ENCODE measurements around the gene PIGX.
A peak's percentile ranks its signal among the peaks of the same experiment; 100 is the strongest.

Gene PIGX

GRCh38 chr3:196757876-196758739 is 45.9 kb downstream of the PIGX start:
- in situ Hi-C loops (cut with MboI; ENCODE audit: low sequenced_read_pairs), result no loop called here
- peaks cover 21% of the 10 kb centered on the region for H3K36me3 ChIP-seq (replicated peaks)
- H3K4me1 ChIP-seq, result no peaks in the 10 kb centered on the region
- no peak overlapping the region for H3K4me3 ChIP-seq
- DNase-seq (ENCODE audit: low spot score in 2 of 2), result no peak
- no peaks in the 10 kb centered on the region for H3K27me3 ChIP-seq (ENCODE audit: low read depth)
- H3K9me3 ChIP-seq, result peaks cover 15% of the 10 kb centered on the region

DNA sequence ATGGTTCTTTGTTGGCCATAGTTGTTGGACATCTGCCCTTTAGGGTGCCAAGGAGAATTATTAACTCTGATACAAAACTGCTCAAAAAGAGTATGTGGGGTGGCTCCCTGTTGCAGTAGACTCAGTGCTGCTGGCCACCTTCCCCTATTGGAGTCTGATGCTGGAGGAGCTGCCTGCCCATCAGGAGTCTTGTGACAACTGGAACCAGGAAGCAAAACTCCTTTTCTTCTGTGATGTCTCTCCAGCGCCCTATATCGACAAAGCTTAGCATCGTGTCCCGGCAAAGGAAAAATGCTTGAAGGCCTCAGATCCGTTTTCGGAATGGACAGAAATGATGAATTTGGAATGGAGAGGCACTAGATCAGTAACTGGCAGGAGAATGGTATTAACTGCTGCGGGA is 51.0 kb downstream of the PIGX start:
- Histone ChIP-seq H3K36me3 (replicated peaks) (peaks cover 3% of the 10 kb centered on the region), H3K27me3 (ENCODE audit: low read depth) (no peaks in the 10 kb centered on the region), H3K4me1 (no peaks in the 10 kb centered on the region; the same call in 1 of the 2 replicates), H3K9me3 (0 out of 2 replicates have a peak, but pooled peaks cover 2% of the 10 kb centered on the region), H3K4me3 (no peak overlapping the region)
- in situ Hi-C loops (cut with MboI; ENCODE audit: low sequenced_read_pairs), result no loop called here
- DNase-seq (ENCODE audit: low spot score in 2 of 2), result no peak

- H3K36me3 ChIP-seq (replicated peaks), result no peaks in the 10 kb centered on the region; the same call in 1 of the 2 replicates
- in situ Hi-C loops (cut with MboI; ENCODE audit: low sequenced_read_pairs), result no loop called here
- H3K4me1 ChIP-seq, result no peaks in the 10 kb centered on the region; the same call in 1 of the 2 replicates
- 0 out of 2 replicates have a peak, but pooled peaks cover 2% of the 10 kb centered on the region for H3K9me3 ChIP-seq
- no peak for DNase-seq (ENCODE audit: low spot score in 2 of 2)
- H3K4me3 ChIP-seq, result no peak overlapping the region
- no peaks in the 10 kb centered on the region for H3K27me3 ChIP-seq (ENCODE audit: low read depth)
Measured at GRCh38 chr3:196765454-196765853, 53.3 kb downstream of the PIGX start.

- H3K36me3 ChIP-seq (replicated peaks), result no peaks in the 10 kb centered on the region
- in situ Hi-C loops (cut with MboI; ENCODE audit: low sequenced_read_pairs), result no loop called here
Measured at GRCh38 chr3:196771067-196771466, 58.9 kb downstream of the PIGX start.

DNA sequence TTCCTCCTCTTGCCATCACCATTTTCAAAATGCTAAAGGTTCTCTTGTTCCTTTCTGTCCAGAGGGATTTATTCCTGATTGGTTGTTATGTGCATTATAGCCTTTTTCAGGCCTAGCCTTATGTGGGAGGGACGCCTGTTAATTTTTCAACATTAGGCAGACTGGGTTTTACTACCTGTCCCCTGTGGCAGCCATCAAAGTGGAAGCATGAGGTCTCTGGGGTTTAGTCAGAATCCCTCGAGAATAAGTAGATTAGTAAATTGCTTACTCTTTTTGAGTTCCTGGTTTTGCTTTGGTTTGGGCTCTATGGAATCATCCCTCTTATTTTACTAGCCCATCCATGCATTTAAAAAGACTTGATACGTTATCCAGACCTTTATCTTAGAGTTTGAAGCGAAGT is 59.9 kb downstream of the PIGX start:
- Histone ChIP-seq H3K4me1 (peaks cover 26% of the 10 kb centered on the region), H3K27me3 (ENCODE audit: low read depth) (no peaks in the 10 kb centered on the region), H3K9me3 (no peaks in the 10 kb centered on the region), H3K4me3 (no peak overlapping the region), H3K36me3 (replicated peaks) (no peaks in the 10 kb centered on the region)
- in situ Hi-C loops (cut with MboI; ENCODE audit: low sequenced_read_pairs), result no loop called here
- no peak for DNase-seq (ENCODE audit: low spot score in 2 of 2)

More at GRCh38 chr3:196771067-196771466, 58.9 kb downstream of the PIGX start:
- DNase-seq (ENCODE audit: low spot score in 2 of 2), result no peak
- Histone ChIP-seq H3K4me1 (peaks cover 26% of the 10 kb centered on the region), H3K27me3 (ENCODE audit: low read depth) (no peaks in the 10 kb centered on the region), H3K9me3 (no peaks in the 10 kb centered on the region), H3K4me3 (no peak overlapping the region)

DNA sequence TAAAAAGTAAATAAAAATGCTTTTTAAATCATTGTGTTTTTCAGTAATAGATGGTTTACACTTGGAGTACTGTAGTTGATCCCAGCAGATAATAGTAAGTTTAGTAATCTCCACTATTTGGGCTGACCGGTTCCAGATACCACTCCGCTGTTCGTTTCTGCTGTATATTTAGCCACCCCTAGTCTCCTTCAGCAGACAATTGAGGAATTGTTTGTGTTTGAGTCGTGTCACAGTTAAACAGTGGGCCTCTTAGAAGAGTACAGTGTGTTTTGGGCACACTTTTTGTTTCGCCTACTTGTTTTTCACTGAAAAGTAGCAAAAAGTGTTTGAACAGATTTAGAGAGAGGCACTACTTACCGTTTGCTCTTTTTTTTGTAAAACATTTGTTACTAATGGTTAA is 60.7 kb downstream of the PIGX start:
- Histone ChIP-seq H3K36me3 (replicated peaks) (no peaks in the 10 kb centered on the region), H3K27me3 (ENCODE audit: low read depth) (no peaks in the 10 kb centered on the region), H3K4me3 (no peak overlapping the region), H3K9me3 (no peaks in the 10 kb centered on the region), H3K4me1 (peaks cover 26% of the 10 kb centered on the region)
- in situ Hi-C loops (cut with MboI; ENCODE audit: low sequenced_read_pairs), result no loop called here
- no peak for DNase-seq (ENCODE audit: low spot score in 2 of 2)

- Histone ChIP-seq H3K36me3 (replicated peaks) (no peaks in the 10 kb centered on the region), H3K27me3 (ENCODE audit: low read depth) (no peaks in the 10 kb centered on the region), H3K9me3 (no peaks in the 10 kb centered on the region), H3K4me1 (peaks cover 26% of the 10 kb centered on the region), H3K4me3 (no peak overlapping the region)
- in situ Hi-C loops (cut with MboI; ENCODE audit: low sequenced_read_pairs), result no loop called here
- DNase-seq (ENCODE audit: low spot score in 2 of 2), result peak in 1 of 2 experiments; percentile 83
Measured at GRCh38 chr3:196774191-196774820, 62.1 kb downstream of the PIGX start.

DNA sequence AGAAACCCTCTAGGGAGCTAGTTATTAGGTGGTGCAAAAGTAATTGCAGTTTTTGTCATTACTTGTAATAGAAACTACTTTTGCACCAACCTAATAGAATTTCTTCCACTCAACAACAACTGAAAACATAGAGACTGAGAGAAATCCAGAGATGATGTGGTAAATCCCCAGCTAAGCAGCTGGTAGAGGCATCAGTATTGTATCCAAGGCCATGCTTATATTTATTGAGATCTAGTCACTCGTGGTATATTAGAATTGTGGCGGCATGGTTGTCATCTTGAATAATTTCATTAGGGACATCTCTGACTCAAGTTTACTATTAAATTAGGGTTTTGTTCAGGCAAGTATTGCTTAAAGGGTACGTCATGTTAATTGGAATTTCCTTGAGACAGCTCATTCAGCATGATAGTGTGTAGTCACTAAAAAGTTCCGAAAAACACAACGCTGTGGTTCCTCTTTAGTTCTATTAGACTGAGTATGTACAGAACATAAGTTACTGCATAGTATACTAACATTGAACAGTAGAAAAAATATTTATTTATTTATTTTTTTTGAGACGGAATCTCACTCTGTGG is 62.8 kb downstream of the PIGX start:
- Histone ChIP-seq H3K36me3 (replicated peaks) (no peaks in the 10 kb centered on the region), H3K27me3 (ENCODE audit: low read depth) (no peaks in the 10 kb centered on the region), H3K4me3 (no peak overlapping the region), H3K9me3 (no peaks in the 10 kb centered on the region), H3K4me1 (peaks cover 26% of the 10 kb centered on the region)
- in situ Hi-C loops (cut with MboI; ENCODE audit: low sequenced_read_pairs), result no loop called here
- no peak for DNase-seq (ENCODE audit: low spot score in 2 of 2)

- in situ Hi-C loops (cut with MboI; ENCODE audit: low sequenced_read_pairs), result no loop called here
- Histone ChIP-seq H3K9me3 (no peaks in the 10 kb centered on the region), H3K27me3 (ENCODE audit: low read depth) (no peaks in the 10 kb centered on the region), H3K4me1 (peaks cover 26% of the 10 kb centered on the region), H3K4me3 (no peak overlapping the region), H3K36me3 (replicated peaks) (no peaks in the 10 kb centered on the region)
- no peak for DNase-seq (ENCODE audit: low spot score in 2 of 2)
Measured at GRCh38 chr3:196775938-196776337, 63.8 kb downstream of the PIGX start.

- no peak for DNase-seq (ENCODE audit: low spot score in 2 of 2)
- peaks cover 16% of the 10 kb centered on the region for H3K4me1 ChIP-seq
- in situ Hi-C loops (cut with MboI; ENCODE audit: low sequenced_read_pairs), result no loop called here
- no peaks in the 10 kb centered on the region for H3K9me3 ChIP-seq
- H3K4me3 ChIP-seq, result no peak overlapping the region
- H3K36me3 ChIP-seq (replicated peaks), result peaks cover 4% of the 10 kb centered on the region
- no peaks in the 10 kb centered on the region for H3K27me3 ChIP-seq (ENCODE audit: low read depth)
Measured at GRCh38 chr3:196777836-196778235, 65.7 kb downstream of the PIGX start.

DNA sequence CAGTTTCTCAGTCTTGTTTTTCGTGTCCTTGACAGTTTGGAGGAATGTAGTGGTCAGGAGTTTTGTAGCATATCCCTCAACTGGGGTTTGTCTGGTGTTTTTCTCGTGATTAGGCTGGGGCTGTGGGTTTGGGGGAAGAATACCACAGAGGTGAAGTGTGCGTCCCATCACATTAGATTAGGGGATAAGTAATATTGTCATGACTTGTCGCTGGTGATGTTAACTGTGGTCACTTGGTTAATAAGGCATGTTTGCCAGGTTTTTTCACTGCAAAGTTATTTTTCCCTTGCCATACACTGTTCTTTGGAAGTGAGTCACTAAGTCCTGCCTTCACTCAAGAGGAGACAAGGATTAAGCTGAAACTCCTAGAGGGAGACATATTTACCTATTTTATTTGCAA is 66.6 kb downstream of the PIGX start:
- Histone ChIP-seq H3K9me3 (no peaks in the 10 kb centered on the region), H3K36me3 (replicated peaks) (peaks cover 13% of the 10 kb centered on the region), H3K4me3 (no peak overlapping the region), H3K27me3 (ENCODE audit: low read depth) (no peaks in the 10 kb centered on the region), H3K4me1 (peaks cover 11% of the 10 kb centered on the region)
- in situ Hi-C loops (cut with MboI; ENCODE audit: low sequenced_read_pairs), result no loop called here
- no peak for DNase-seq (ENCODE audit: low spot score in 2 of 2)

DNA sequence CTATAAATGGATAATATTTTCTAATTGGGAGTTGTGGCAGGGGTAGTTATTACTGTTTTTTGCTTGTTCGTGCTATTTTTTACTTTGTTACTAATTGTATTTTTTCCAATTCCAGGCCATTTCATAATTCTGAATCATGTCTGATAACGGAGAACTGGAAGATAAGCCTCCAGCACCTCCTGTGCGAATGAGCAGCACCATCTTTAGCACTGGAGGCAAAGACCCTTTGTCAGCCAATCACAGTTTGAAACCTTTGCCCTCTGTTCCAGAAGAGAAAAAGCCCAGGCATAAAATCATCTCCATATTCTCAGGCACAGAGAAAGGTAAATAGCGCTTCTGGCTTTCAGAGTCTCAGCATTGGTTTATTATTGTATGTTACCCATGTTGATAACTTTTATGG is 70.3 kb downstream of the PIGX start:
- Histone ChIP-seq H3K4me1 (no peaks in the 10 kb centered on the region; the same call in 1 of the 2 replicates), H3K36me3 (replicated peaks) (peaks cover 27% of the 10 kb centered on the region), H3K9me3 (no peaks in the 10 kb centered on the region), H3K4me3 (no peak overlapping the region), H3K27me3 (ENCODE audit: low read depth) (no peaks in the 10 kb centered on the region)
- no peak for DNase-seq (ENCODE audit: low spot score in 2 of 2)
- in situ Hi-C loops (cut with MboI; ENCODE audit: low sequenced_read_pairs), result no loop called here
